HPDE6-E6E7 (cell line): ENCODE measurements around the gene LGR6.
"Not testable (repeated sequence)": the region's sequence is repeated elsewhere in the genome, so short reads cannot be mapped to it uniquely, and the experiment has no call there.

Experiments
- DNase-seq: peaks from one replicate; pipeline ENCODE4 v3.0.0; 2011; ENCODE audit warnings: missing footprints; ENCODE audit errors: extremely low spot score

LGR6 gene

DNA sequence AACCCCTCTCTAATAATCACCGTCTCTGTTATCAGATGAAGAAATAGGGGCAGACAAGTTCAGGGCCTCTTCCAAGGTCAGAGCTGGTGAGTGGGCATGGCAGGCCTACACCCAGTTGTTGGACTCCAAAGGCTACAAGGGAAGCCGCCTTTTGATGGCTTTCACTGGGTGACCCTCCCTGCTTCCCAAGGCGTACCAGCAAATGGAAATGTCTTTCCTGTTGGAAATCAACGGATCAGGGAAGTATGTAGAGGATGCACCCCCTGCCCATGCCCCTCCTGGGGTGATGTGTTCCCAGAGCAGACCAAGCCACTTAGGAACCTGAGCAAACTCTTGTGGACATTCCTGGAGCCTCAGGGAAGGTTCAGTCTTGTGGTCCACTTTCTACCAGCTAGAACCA is 47.4 kb downstream of the LGR6 start:
- no peak for DNase-seq

DNA sequence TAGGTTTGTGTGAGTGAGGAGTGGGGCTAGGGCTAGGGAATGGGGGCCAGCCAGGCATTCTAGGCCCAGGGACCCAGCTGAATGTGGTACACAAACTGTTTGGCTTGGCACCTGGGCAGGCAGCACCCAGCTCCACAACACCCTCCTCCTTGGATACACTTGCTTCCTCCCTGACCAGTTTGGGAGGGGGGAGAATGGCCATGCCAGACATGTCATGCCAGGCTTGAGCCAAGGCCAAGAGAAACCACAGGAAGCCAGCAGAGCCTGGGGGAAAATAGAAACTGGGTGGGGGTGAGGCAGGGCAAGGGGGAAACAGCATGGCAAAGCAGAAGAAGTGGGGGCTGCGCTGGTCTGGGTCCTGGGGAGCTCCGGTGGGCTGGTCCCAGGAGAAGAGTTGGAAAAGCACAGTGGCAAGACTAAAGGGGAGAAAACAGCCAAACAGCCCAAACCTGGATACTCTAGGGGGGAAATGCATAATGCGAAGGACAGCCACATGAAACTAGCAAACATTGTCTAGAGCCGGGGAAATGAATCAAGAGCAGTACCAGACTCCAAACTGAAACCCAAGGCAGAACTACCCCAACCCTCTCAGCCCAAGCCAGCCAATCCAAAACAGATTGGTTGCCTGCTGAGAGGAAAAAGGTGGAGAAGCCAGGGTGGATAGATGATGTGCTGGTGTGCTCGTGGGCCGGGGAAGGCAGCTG is 47.9 kb downstream of the LGR6 start:
- DNase-seq, result no peak

DNA sequence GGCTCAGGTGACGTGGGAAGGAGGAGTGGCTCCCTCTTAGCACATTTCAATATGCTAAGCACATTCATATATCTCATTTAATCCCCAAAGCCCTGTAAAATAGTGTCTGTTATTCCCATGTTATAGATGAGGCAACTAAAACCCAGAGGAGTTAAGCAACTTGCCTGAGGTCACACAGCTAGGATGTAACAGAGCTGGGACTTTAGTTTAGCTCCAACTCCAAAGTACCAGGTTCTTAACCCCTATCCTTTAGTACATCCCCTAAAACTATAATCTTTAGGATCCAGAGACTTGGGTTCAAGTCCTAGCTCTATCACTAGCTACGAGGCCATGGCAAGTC is 48.5 kb downstream of the LGR6 start:
- DNase-seq, result no peak

DNA sequence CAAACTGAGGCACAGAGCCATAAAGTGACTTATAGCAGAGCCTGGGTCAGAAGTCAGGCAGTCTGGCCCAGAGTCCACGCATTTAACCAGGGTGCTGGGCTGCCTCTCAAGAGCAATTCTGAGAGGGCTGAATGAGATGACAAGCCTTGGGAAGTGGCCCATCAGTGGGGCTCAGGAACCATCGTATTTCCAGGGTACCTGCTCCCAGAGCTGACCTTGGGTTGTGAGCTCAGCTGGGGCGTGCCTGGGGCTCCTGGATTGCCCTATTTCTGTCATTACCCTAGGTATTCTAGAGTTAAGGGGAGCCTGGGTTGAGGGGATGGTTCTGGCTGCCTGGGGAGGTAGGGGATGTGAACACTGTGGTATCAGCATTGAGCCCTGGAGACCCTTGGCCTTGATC is 49.4 kb downstream of the LGR6 start:
- DNase-seq, result no peak

DNA sequence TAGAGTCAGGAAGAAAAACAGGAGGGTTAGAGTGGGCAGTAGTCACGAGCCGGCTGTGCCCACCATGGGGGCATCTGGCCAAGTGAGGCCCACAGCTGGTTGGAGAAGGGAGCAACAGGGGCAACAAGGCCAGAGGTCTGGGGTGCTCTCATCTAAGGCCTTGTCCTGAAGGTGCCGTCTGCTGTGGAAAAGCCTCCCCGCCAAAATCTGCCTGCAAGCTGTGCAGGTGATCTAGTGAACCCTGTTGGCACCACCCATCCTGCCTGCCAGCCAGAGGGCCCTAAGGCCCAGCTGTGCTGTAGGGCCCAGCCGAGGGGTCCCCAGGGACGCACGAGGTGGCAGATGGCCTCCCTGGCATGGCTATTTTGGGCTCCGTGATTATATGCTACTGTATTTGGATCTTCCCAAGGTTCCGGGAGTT is 51.3 kb downstream of the LGR6 start:
- DNase-seq, result no peak

DNA sequence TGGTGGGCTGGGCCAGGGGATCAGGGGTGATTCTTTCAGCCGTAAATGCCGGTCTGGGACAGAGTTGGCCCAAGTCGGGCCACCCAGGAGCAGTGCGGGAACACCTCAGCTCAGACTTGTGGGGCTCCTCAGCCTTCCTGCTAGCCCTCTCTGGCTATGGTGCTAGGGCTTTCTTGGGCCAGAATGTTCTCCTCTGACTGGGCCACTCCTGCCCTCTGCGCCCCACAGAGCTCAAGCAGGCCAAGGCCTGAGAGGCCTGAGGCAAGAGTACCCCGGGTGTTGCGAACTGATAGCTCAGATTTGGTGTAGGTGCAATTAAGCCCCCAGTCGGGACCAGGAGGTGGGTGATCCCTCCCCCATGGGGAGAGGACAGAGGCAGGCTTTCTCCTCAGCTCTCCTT is 51.8 kb downstream of the LGR6 start:
- DNase-seq, result no peak

DNA sequence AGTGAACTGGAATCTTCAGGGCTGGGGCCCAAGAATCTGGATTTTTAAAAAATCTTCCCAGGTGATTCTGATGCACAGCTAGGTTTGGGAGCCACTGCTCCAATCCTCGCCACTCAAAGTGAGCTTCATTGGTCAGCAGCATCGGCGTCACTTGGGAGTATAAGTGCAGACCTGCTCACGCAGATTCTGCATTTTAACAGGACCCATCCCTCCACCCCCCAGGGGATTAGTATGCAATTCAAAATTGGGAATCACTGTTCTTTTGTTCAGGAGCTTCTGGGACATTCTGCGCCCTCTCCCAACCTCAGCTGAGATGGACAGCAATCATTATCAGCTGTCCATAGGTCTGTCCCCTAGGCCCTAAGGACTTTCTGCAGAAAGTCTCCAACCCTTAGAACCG is 53.5 kb downstream of the LGR6 start:
- DNase-seq, result no peak

DNA sequence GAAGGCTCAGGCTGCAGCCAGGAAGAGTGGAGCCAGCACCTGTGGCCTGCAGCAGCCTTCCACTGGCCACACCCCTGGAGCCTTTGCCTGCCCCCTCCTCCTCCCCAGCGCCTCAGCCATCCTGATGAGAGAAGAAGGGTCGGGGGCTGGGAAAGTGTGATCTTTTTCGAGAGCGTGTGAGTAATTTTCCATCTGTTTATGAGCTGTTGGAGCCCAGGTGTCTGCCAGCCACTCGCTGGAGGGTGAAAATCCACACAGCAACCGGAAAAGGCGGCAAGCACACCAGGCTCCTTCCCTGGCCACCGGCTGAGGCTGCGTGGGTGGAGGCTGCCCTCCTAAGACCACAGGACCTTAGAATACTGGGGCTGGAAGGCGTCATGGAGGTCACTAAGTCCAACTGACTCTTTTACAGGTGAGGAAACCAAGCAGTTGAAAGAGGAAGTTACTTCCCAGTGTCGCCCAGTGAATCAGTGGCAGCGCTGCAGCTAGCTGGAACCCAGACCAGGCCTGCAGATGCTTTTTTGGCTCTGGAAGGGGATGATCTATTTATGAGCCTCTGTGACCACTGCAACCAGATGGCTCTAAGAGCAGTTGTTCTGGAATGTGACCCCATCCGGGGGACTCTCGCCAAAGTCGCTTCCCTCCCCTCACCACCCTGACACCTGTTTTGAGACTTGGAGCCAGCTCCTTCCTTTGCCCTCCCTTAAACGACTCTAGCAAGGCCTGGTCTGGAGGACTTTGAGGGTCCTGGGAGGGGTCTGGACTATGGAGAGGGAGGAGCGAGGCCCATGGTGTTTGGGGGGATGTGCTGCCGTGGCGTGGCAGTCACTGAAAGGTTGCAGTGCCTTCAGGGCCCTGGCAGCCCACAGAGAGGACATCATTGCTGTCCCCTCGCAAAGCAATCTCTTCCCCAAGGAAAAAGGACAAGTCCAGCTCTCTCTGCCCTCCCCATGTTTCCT is 54.5 kb downstream of the LGR6 start:
- no peak for DNase-seq

DNA sequence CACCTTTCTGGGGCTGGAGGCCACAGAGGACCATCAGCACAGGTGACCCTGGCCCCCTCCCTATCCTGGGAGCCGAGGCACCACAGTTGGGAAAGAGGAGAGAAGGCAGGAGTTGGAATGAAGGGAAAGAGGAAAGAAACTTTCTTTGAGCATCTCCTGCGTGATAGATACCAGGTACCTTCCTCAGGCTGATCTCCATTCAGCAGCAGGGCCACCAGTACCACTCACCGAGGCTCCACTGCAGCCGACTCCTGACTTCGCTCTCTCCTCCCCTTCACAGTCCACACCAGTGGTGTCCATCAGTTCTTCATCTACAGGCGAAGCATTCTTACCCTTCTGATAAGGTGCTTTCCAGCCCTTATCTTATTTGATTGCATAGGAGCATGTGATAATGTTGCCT is 55.3 kb downstream of the LGR6 start:
- no peak for DNase-seq

DNA sequence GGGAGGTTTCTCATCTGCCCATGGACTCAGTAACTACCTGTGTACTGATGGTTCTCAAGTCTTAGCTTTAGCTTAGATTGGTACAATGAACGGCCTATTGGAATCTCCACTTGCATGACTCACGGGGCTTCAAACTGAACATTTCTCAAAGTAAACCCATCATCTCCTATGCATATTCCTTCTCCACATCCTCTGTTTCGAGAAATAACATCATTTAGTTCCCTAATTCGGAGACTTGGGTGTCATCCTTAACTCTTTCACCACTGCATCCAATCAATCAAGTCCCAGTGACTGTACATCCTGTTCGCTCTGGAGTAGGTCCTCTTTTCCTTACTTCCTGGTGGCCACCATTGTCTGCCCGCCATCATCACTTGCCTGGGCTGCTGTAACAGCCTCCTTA is 55.8 kb downstream of the LGR6 start:
- DNase-seq, result no peak

DNA sequence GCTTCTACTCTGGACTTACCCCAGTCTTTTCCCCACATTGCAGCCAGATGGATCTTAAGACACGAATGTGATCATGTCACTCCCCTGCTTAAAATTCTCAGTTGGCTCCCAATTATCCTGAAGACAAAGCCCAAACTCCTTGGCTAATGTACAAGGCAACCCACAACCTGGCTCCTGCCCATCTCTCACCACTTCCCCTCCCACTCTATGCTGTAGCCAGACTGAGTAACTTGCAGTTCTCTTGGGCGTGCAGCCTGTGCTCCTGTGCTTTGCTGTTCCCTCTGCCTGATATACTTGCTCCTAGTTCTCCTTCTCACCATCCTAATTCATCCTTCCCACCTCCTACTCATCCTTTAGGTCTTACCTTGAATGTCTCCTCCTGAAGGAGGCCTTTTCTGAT is 56.2 kb downstream of the LGR6 start:
- no peak for DNase-seq

DNA sequence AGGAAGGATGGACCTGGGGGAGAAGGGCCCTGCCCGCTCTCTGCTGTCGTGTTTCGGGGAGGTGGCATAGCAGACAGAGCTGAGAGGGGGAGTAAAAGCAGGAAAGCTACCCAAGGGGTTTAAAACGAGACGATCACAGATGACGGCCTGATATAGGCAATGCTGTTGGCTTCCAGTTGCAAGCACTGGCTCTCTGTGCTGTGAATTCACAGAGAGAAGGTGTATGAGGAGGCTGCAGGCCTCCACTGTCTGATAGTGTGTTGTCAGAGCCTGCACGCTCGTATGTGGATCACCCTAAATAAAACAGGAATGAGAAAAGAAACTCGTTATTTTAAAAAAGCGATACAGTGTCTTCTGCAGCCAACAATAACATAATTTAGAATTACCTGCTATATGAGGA is 57.4 kb downstream of the LGR6 start:
- DNase-seq, result no peak

DNA sequence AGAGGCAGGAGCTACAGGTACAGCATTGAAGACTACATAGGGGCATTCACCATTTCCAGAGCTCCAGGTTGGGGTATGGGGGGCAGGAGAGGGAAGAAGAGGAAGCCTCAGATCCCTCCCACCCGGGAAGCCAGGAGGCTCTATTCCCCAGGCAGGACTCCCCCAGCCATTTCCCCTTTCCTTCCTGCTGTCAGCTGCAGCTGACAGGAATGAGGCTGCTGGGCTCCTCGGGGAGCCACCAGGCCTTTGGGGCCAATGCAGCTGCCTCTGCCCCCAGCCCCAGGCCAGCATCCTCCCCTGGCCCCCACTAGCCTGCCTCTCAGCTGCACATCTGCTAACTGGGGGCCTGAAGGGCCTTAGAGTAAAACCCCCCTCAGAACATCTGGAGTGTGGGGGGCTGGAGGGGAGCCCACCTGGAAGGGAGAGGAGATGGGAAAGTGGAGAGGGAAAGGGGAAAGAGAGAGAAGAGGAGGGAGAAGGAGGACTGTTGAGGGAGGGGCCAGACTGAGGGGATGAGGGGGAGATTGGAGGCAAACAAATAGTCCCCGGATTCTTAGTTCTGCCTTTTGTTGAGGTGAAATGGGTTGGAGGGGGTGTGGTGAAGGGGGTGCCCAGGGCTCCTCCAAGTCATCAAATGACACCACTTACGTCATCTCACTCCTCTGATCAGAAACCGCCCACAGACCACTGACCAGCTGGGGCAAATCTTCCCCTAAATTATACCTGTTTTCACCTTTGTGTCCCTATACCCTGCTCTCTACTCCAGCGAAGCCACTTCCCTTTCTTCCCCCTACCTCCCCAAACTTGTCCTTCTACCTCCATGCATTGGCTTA is 58.0 kb downstream of the LGR6 start:
- no peak for DNase-seq

DNA sequence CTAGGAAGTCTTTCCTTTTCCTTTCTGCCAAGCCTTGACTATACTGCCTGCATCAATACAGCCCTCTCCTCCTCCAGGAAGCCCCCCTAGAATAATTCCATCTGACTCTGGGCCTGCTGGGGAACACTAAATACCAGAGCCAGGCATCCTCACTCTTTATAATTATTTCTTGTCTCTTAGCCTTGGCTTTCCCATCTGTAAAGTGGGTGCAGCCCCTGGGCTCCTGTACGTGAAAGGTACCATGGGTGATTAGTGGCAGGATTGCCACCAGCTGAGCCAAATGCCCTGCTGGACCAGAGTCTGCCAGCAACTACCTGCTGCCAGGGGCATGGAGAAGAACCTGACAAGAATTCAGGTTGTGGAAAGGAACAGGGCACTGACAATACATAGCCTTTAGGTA is 58.7 kb downstream of the LGR6 start:
- no peak for DNase-seq

DNA sequence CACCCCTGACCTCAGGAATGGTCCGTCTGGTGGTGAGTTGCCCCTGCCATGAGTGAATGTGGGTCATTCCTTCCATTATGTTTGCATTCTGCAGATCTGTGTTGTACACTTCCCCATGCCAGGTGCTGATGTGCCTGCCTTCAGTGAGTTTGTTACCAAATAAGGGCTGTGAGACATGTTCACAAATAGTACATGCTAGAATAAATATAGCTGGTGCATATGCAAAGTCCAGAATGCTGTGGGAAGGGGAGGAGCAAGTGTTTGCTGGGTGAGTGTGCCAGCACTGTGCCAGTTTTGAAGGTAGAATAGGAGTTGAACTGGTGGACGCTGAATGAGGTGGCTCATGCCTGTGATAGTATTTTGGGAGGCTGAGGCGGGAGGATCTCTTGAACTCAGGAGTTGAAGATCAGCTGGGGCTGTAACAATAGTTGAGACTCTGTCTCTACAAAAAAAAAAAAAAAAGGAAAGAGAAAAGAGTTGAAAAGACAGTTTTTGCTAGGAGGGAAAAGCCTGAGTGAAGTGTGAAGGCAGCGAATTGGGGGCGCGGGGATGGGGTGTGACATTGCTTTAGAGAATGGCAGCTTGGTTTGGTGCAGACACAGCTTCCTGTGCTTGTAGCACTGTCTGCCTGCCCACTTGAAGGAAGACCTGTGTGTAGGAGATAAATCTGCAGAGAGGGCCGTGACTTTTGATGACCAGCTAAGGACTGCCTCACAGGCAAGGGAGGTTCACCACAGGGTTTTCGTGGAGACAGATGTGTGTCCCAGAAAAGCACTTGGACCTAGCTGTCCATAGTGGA is 61.1 kb downstream of the LGR6 start:
- no peak for DNase-seq

DNA sequence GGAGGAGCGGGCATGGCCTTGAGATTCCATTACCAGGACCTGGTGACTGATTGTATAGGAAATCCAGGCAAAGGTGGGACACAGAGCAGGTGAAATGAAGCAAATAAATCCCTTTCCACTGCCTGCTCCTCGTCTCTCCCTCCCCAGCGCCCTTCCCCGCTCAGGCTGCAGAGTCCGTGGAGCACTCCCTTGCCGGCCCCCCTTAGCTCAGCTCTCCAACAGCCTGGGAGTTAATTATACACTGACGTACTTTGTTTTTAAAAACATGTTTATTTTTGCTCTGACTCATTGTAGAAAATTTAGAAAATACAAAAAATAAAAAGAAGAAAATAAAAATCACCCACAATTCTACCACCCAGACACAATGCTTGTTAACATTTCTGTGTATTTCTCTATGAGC is 61.7 kb downstream of the LGR6 start:
- DNase-seq, result no peak

DNA sequence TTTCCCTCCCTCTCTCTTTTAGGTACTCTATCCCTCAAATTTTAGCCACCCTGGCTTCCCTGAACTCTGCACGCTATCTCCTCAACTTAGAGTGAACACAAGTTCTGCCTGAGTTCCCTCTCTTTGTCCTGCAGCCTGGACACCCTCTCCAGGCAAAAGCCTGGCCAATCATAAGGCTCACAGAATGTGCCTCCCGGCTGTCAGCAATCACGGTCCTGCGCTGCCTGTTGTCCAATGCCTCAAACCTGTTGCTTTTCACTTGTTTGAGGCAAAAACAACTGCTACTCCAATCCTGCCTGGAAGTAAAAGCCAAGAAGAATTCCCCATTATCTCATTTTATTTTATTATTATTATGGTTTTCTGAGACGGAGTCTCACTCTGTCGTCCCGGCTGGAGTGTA is 66.1 kb downstream of the LGR6 start:
- DNase-seq, result no peak

DNA sequence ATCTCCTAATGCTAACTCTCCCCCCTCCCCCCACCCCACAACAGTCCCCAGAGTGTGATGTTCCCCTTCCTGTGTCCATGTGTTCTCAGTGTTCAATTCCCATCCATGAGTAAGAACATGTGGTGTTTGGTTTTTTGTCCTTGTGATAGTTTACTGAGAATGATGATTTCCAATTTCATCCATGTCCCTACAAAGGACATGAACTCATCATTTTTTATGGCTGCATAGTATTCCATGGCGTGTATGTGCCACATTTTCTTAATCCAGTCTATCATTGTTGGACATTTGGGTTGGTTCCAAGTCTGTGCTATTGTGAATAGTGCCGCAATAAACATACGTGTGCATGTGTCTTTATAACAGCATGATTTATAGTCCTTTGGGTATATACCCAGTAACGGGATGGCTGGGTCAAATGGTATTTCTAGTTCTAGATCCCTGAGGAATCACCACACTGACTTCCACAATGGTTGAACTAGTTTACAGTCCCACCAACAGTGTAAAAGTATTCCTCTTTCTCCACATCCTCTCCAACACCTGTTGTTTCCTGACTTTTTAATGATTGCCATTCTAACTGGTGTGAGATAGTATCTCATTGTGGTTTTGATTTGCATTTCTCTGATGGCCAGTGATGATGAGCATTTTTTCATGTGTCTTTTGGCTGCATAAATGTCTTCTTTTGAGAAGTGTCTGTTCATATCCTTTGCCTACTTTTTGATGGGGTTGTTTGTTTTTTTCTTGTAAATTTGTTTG is 67.8 kb downstream of the LGR6 start:
- DNase-seq, result not testable (repeated sequence)

DNA sequence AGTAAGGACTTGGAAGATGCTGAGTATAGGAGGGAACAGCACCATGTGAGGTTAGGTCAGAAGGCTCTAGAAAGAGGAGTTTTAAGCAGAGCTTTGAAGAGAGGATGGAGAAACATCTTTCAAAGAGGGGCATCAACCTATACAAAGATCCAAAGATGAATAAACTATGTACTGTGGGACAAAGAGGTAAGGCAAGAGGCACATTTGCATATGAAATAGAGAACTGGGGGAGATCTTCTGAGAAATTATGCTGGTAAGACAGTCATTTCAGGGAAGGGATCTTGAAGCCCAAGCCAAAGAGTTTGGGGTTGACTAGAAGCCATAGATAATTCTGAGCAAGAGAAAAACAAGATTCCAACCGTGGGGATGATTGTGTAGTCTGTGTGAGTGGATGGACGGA is 70.0 kb downstream of the LGR6 start:
- no peak for DNase-seq

DNA sequence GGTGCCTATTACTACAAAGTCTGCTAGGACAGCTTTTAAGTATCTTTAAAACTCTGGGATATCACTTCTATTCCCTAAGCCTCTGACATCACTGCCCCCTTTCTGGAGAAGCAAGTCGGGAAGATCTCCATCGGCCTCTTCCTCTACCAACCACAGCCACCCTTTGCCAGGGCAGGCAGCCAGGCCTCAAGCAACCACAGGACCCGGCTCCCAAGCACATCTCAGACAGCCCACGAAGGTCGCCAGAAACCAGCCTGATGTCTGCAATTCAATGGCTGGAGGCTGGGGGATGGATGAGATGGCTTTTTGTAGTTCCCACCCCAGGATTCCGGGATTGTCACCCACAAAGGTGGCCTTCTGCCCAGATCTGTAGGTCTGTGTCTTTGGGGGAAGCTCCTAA is 70.7 kb downstream of the LGR6 start:
- no peak for DNase-seq

DNA sequence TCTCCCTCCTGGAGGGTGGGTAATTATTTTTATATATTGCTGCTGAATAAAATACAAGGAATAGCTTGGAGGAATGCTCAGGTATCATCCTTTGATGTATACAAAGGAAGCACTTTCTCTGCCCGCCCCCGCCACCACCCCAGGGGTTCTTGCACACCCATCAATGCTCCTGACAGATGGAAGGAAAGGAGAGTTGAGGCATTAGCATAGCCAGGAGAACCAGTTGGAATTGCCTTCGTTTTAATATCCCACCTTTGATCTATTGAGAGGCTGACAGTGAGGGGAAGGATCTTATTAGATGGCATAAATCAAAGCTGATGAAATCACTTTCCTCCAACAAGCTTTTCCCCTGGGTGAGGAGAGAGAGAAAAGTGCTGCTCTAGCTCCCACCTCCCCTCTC is 71.1 kb downstream of the LGR6 start:
- no peak for DNase-seq
